ENCODE results near the gene F11.

DNA sequence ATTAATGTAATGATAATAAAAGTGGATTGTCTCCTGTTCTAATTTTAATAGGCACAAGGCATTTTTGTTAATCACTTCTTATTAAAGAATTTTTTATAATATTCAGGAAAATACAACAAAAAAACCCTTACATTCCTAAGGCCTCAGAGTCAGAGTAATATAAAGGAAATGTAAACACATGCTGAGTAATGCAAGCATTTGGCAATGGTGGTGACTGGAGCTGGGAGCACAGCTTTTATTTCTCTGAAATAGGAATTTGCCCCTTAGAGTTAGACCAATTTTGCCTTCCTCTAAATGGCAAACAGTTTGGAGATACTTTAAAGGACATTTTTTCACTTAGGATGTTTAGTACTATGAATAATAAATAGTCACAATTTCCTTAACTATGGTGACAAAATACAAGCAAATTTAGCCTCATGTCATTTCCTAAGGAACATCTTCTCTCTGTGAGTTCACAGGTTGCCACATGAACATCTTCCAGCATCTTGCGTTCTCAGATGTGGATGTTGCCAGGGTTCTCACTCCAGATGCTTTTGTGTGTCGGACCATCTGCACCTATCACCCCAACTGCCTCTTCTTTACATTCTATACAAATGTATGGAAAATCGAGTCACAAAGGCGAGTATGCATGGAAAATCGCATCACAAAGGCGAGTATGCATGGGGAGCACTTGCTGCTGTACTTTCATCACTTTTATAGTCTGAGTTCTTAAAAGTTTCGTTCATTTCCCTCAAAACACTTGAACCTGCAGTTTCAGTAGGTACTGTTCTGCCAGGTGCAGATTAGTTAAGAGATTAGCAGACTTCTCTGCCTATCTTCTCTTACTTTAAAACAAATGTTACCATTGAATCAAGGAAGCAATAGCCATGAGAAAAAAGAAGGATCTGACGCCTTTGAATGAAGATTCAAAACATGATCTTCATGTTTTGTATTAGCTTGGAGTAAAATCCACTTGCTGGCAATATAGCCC lies 15.9 kb upstream of the F11 start:
- TF ChIP-seq, protein P1, sequence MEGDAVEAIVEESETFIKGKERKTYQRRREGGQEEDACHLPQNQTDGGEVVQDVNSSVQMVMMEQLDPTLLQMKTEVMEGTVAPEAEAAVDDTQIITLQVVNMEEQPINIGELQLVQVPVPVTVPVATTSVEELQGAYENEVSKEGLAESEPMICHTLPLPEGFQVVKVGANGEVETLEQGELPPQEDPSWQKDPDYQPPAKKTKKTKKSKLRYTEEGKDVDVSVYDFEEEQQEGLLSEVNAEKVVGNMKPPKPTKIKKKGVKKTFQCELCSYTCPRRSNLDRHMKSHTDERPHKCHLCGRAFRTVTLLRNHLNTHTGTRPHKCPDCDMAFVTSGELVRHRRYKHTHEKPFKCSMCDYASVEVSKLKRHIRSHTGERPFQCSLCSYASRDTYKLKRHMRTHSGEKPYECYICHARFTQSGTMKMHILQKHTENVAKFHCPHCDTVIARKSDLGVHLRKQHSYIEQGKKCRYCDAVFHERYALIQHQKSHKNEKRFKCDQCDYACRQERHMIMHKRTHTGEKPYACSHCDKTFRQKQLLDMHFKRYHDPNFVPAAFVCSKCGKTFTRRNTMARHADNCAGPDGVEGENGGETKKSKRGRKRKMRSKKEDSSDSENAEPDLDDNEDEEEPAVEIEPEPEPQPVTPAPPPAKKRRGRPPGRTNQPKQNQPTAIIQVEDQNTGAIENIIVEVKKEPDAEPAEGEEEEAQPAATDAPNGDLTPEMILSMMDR (IDR thresholded peaks at IDR 0.05; ENCODE audit: insufficient read depth, low read length, poor library complexity, severe bottlenecking): no peak
- TF ChIP-seq EZH2phosphoT487 (conservative IDR thresholded peaks at IDR 0.05; ENCODE audit: low read length): no peak
